Activated CD8-positive, alpha-beta T cell treated with anti-CD3 and anti-CD28 coated beads, Interleukin-2, amount 10 ng/mL, durations not matched to agents 7 days and 5 days (primary cell): ENCODE measurements around the gene FKBP1A. TPM values are rescaled to one million over a fixed set of nuclear protein-coding genes. Genes with fewer than 3 reads are reported as not detected.

Experiments used
- ATAC-seq: fragments of 150-1000 bp; cut with Tn5 transposase; one replicate; pipeline ENCODE4 v1.10.0; 2021; ENCODE audit warnings: moderate library complexity
- CTCF ChIA-PET: fragments of 350-600 bp; sonication (Branson Sonifier 250); formaldehyde crosslinking; loops from one replicate; lab custom pipeline; 2021; ENCODE audit warnings: antibody characterized with exemption; lab: Charles Lee
- POLR2A ChIA-PET: fragments of 350-600 bp; sonication (Branson Sonifier 250); formaldehyde crosslinking; loops from one replicate; lab custom pipeline; 2021; ENCODE audit warnings: antibody characterized with exemption; lab: Charles Lee
- DNase-seq: peaks from one replicate; pipeline ENCODE4 v3.0.0-alpha.2; 2020
- H3K27ac Mint-ChIP-seq: one replicate; pipeline ENCODE4 v1.8.0; 2021; ENCODE audit warnings: mild to moderate bottlenecking, mixed read lengths
- H3K27me3 Mint-ChIP-seq: one replicate; pipeline ENCODE4 v1.8.0; 2021; ENCODE audit warnings: low read depth, mixed read lengths
- H3K36me3 Mint-ChIP-seq: one replicate; pipeline ENCODE4 v1.8.0; 2021; ENCODE audit warnings: low read depth, mixed read lengths
- H3K4me1 Mint-ChIP-seq: one replicate; pipeline ENCODE4 v1.8.0; 2021; ENCODE audit warnings: low read depth, mixed read lengths
- H3K4me3 Mint-ChIP-seq: one replicate; pipeline ENCODE4 v1.8.0; 2021; ENCODE audit warnings: mild to moderate bottlenecking, mixed read lengths
- H3K9me3 Mint-ChIP-seq: one replicate; pipeline ENCODE4 v1.8.0; 2022; ENCODE audit warnings: mixed read lengths; ENCODE audit not compliant: insufficient read depth
- total RNA-seq, 2 experiments: library from RNA; stranded (reverse); gene quantifications; one replicate each; pipeline ENCODE4 v1.2.3, GENCODE V29; 2021

FKBP1A gene
- total RNA-seq: 100 to 1,000 TPM; 288 to 291 TPM

DNA sequence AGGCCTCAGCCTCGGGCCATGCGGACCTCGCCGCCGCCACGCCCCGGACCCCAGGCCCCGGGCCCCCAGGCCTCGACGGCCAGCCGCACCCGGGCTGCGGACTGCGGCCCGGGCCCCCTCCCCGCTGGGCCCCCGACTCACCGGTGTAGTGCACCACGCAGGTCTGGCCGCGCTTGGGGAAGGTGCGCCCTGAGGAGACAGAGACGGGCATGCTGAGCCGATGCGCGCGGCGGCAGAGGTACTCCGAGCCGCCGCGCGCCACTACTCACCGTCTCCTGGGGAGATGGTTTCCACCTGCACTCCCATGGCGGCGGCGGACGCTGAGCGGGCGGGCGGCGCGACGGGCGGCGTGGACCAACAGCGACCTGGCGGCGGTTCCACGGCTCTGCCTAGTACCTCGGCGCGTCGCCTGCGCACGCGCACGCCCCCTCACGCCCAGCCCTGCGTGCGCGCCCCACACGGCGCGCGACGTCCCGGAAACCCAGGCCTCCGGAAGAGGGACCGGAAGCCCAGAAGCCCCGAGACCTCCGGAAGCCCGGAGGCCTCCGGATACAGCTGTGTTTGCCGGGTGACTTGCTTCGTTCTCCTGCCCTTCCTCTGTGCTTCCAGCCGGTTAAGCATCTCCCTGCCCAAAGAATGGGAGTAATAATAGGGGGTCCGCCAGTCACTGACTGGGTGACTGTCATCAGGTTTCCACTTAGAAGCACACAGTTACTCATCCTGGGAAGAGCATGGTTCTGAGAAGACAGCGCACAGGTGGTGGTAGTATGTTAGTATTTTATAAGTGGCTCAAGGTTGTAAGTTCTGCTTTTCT lies at the start of gene FKBP1A:
Gene FKBP1A, minus strand, starts transcription at position 362 of the 814 bp plus-strand sequence. Its CDS starts 56 bp downstream, at position 306.
- Mint-ChIP-seq H3K27me3 (peaks cover 17% of the 10 kb centered on the region), H3K9me3 (peaks cover 3% of the 10 kb centered on the region), H3K4me1 (peaks cover 72% of the 10 kb centered on the region), H3K4me3 (peak within 1 kb of the TSS; percentile 88), H3K27ac (peak within 1 kb of the TSS; percentile 91), H3K36me3 (peaks cover 36% of the 10 kb centered on the region)
- ATAC-seq (peak; percentile 84), DNase-seq (peak; percentile 93)
- POLR2A ChIA-PET: interaction anchor here (1.1 to 2.6 kb wide), 3 partner anchors 36 to 80 kb away, joined by 3 to 10 read pairs (median 9); partner anchors contain the start of gene NSFL1C
- CTCF ChIA-PET: interaction anchor here (0.7 to 5.8 kb wide), 10 partner anchors 9 to 111 kb away, joined by 3 to 45 read pairs (median 10); partner anchors contain the start of genes NSFL1C and SDCBP2

GRCh38 chr20:1442304-1442703 lies 49.5 kb upstream of the FKBP1A start:
- peaks cover 2% of the 10 kb centered on the region for H3K27me3 Mint-ChIP-seq
- no peak overlapping the region for H3K4me3 Mint-ChIP-seq
- ATAC-seq: no peak
- DNase-seq: no peak
- POLR2A ChIA-PET: no interaction called here
- CTCF ChIA-PET: no interaction called here
- peaks cover 10% of the 10 kb centered on the region for H3K4me1 Mint-ChIP-seq
- peaks cover 41% of the 10 kb centered on the region for H3K36me3 Mint-ChIP-seq
- no peaks in the 10 kb centered on the region for H3K9me3 Mint-ChIP-seq
- no peak overlapping the region for H3K27ac Mint-ChIP-seq

GRCh38 chr20:1441133-1441532 lies 48.3 kb upstream of the FKBP1A start:
- Mint-ChIP-seq H3K4me1 (peaks cover 14% of the 10 kb centered on the region), H3K4me3 (no peak overlapping the region), H3K36me3 (peaks cover 37% of the 10 kb centered on the region), H3K9me3 (no peaks in the 10 kb centered on the region), H3K27me3 (peaks cover 2% of the 10 kb centered on the region), H3K27ac (no peak overlapping the region)
- ATAC-seq (no peak), DNase-seq (no peak)
- CTCF ChIA-PET: interaction anchor here (1.0 to 6.6 kb wide), 4 partner anchors 25 to 129 kb away, joined by 4 to 45 read pairs (median 4); no protein-coding TSS in a partner anchor
- POLR2A ChIA-PET: no interaction called here

DNA sequence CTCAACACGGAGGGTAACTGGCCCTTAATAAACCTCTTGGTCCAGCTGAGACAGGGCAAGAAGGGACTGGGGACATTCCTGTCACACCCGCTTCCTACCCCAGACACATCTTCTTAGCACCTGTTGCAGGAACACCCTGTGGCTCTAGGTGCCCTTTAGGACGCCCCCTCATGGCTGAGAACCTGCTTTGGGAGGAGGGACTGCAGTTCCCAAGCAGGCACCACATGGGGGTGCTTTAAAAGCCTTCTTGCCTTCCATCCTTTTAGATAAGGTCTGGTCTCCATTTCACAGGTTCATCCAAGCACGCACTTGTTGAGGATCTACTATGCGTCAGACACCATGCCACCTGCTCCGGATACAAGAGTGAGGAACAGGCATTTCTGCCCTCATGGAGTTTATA lies 47.2 kb upstream of the FKBP1A start:
- Mint-ChIP-seq H3K36me3 (peaks cover 29% of the 10 kb centered on the region), H3K4me3 (no peak overlapping the region), H3K4me1 (peaks cover 23% of the 10 kb centered on the region), H3K9me3 (no peaks in the 10 kb centered on the region), H3K27ac (no peak overlapping the region), H3K27me3 (peaks cover 2% of the 10 kb centered on the region)
- POLR2A ChIA-PET: no interaction called here
- CTCF ChIA-PET: interaction anchor here (1.0 to 6.6 kb wide), 5 partner anchors 26 to 127 kb away, joined by 4 to 45 read pairs (median 5); partner anchors contain the start of gene FKBP1A
- no peak for ATAC-seq
- DNase-seq: peak; percentile 47

DNA sequence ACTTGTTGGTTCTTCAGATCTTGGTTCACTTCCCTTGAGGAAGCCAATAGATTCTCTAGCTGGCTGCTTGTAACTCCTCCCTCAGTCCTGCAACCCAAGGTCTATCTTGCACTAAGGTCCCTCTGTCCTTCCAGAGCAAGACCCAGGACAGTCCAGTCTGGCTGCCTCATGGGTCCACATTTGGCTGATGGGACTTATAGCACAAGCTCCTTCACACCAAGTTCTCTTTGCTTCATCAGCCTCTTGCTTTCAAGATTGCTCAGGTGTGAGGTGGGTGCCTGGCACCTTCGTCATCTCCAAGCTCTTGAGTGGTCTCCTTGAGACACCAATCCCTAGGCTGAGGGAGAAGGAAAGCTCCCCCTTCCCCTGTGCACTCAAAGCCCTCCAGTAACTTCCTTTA lies 45.5 kb upstream of the FKBP1A start:
- Mint-ChIP-seq H3K36me3 (peaks cover 28% of the 10 kb centered on the region), H3K27ac (no peak overlapping the region)
- POLR2A ChIA-PET: interaction anchor here (0.8 to 1.0 kb wide), 3 partner anchors 17 to 150 kb away, joined by 3 read pairs; partner anchors contain the start of gene NSFL1C

GRCh38 chr20:1437235-1437904 lies 44.5 kb upstream of the FKBP1A start:
- H3K27me3 Mint-ChIP-seq: peaks cover 20% of the 10 kb centered on the region
- H3K4me3 Mint-ChIP-seq: no peak overlapping the region

More for the DNA sequence above, 45.5 kb upstream of the FKBP1A start:
- CTCF ChIA-PET: interaction anchor here (0.7 to 6.6 kb wide), 18 partner anchors 8 to 339 kb away, joined by 3 to 45 read pairs (median 4); partner anchors contain the start of genes FKBP1A, NSFL1C and RAD21L1
- Mint-ChIP-seq H3K4me1 (peaks cover 35% of the 10 kb centered on the region), H3K9me3 (no peaks in the 10 kb centered on the region), H3K4me3 (no peak overlapping the region), H3K27me3 (peaks cover 15% of the 10 kb centered on the region)
- no peak for ATAC-seq
- DNase-seq: no peak

GRCh38 chr20:1436263-1436662 lies 43.4 kb upstream of the FKBP1A start:
- DNase-seq (no peak), ATAC-seq (no peak)
- H3K36me3 Mint-ChIP-seq: peaks cover 16% of the 10 kb centered on the region
- no peak overlapping the region for H3K4me3 Mint-ChIP-seq
- H3K27me3 Mint-ChIP-seq: peaks cover 28% of the 10 kb centered on the region
- ChIA-PET POLR2A (no interaction called here), CTCF (interaction anchor here (0.7 to 6.6 kb wide), 19 partner anchors 9 to 299 kb away, joined by 3 to 45 read pairs (median 5); partner anchors contain the start of genes FKBP1A and NSFL1C)
- H3K9me3 Mint-ChIP-seq: no peaks in the 10 kb centered on the region
- peaks cover 36% of the 10 kb centered on the region for H3K4me1 Mint-ChIP-seq
- H3K27ac Mint-ChIP-seq: no peak overlapping the region

More at GRCh38 chr20:1437235-1437904, 44.5 kb upstream of the FKBP1A start:
- Mint-ChIP-seq H3K9me3 (no peaks in the 10 kb centered on the region), H3K27ac (no peak overlapping the region), H3K36me3 (peaks cover 26% of the 10 kb centered on the region), H3K4me1 (peaks cover 39% of the 10 kb centered on the region)
- peak; percentile 87 for DNase-seq
- ChIA-PET POLR2A (no interaction called here), CTCF (interaction anchor here (0.7 to 6.6 kb wide), 24 partner anchors 10 to 340 kb away, joined by 3 to 45 read pairs (median 5); partner anchors contain the start of genes FKBP1A and NSFL1C)
- no peak for ATAC-seq

DNA sequence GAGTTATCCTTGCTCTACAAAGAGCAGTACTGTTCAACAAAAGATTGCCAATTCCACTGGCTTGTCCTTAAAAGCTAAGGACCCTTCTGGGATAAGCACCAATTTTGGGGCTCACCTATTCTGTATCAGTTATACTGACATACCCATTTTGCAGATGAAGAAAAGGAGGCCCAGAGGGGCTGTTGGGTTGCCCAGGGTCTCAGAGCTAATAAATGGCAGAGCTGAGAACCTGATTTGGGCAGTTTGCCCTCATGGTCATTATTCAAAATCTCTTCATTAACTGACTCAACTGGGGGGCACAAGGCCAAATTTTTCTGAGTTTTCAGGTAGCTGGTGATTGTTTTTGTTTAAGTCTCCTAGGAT lies 42.5 kb upstream of the FKBP1A start:
- peaks cover 31% of the 10 kb centered on the region for H3K27me3 Mint-ChIP-seq
- no peak overlapping the region for H3K27ac Mint-ChIP-seq
- H3K4me3 Mint-ChIP-seq: no peak overlapping the region
- H3K4me1 Mint-ChIP-seq: peaks cover 34% of the 10 kb centered on the region
- no peak for DNase-seq
- H3K9me3 Mint-ChIP-seq: no peaks in the 10 kb centered on the region
- POLR2A ChIA-PET: interaction anchor here (0.6 to 0.7 kb wide), 2 partner anchors 29 to 222 kb away, joined by 3 read pairs; no protein-coding TSS in a partner anchor
- H3K36me3 Mint-ChIP-seq: peaks cover 16% of the 10 kb centered on the region
- CTCF ChIA-PET: interaction anchor here (0.9 to 6.6 kb wide), 13 partner anchors 9 to 222 kb away, joined by 3 to 45 read pairs (median 8); partner anchors contain the start of genes FKBP1A, NSFL1C and SDCBP2
- ATAC-seq: no peak

GRCh38 chr20:1434571-1435336 lies 41.9 kb upstream of the FKBP1A start:
- Mint-ChIP-seq H3K27me3 (peaks cover 31% of the 10 kb centered on the region), H3K4me1 (peaks cover 34% of the 10 kb centered on the region), H3K27ac (peak overlapping the region; percentile 76), H3K36me3 (peaks cover 16% of the 10 kb centered on the region), H3K4me3 (peak overlapping the region; percentile 55), H3K9me3 (no peaks in the 10 kb centered on the region)
- POLR2A ChIA-PET: interaction anchor here (0.7 kb wide), 1 partner anchor 221 kb away, joined by 3 read pairs; no protein-coding TSS in a partner anchor
- ATAC-seq: peak; percentile 81
- CTCF ChIA-PET: interaction anchor here (0.8 to 6.6 kb wide), 12 partner anchors 9 to 222 kb away, joined by 3 to 45 read pairs (median 9); partner anchors contain the start of genes FKBP1A, NSFL1C and SDCBP2
- DNase-seq: peak; percentile 90

DNA sequence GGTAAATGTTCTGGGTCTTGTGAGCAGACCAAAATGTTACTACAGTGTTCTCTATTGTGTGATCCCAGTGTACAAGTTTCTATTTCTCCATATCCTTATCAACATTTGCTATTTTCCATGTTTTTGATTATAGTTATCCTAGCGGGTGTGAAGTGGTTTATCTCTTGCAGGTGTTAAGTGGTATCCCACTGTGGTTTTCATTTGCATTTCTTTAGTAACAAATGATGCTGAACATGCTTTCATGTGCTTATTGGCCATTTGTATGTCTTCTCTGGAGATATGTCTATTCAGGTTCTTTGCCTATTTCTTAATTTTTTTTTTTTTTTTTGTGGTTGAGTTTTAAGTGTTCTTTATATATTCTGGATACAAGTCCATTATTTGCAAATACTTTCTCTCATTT lies 38.3 kb upstream of the FKBP1A start:
- no peak for DNase-seq
- Mint-ChIP-seq H3K27me3 (peaks cover 31% of the 10 kb centered on the region), H3K9me3 (no peaks in the 10 kb centered on the region), H3K36me3 (peaks cover 14% of the 10 kb centered on the region), H3K4me1 (peaks cover 44% of the 10 kb centered on the region), H3K4me3 (no peak overlapping the region), H3K27ac (no peak overlapping the region)
- CTCF ChIA-PET: interaction anchor here (1.5 kb wide), 1 partner anchor 333 kb away, joined by 3 read pairs; no protein-coding TSS in a partner anchor
- POLR2A ChIA-PET: no interaction called here
- ATAC-seq: no peak
